GM21619 (cell line): ENCODE data around the gene AFM.
A peak's percentile ranks its signal among the peaks of the same experiment; 100 is the strongest.
"Not testable (repeated sequence)": the region's sequence is repeated elsewhere in the genome, so short reads cannot be mapped to it uniquely, and the experiment has no call there.

Source experiments
- ATAC-seq: cut with Tn5 transposase; IDR thresholded peaks from one replicate; pipeline ENCODE4 v1.9.1; 2021; ENCODE audit not compliant: unreplicated experiment

AFM gene

DNA sequence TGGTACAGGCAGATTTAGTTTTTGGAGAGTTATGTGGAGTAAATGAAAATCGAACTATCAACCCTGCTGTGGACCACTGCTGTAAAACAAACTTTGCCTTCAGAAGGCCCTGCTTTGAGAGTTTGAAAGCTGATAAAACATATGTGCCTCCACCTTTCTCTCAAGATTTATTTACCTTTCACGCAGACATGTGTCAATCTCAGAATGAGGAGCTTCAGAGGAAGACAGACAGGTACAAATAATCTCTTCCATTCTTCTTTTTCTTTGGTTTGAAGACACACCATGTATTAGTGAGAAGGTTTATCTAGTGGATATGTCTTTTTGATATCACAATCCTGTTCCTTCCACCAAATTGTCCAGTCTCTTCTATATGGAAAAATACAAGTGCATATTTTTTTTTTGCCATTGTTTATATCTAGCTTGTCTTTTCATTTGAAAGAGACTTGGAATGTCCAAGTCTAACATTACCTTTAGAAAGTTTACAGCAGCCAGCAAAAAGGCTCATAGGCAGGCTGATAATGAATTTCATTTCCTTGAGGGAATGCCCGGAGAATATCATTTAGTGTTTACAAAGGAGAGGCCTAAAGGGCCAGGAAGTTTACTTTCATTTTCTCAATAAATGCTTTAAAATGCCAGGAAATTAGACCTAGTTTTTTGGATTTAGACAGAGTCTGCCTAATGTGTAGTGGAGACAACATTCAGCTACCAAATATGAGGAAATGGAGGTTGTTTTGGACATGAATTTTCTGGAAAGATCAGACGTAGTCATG is 18.6 kb downstream of the AFM start:
- ATAC-seq: no peak

DNA sequence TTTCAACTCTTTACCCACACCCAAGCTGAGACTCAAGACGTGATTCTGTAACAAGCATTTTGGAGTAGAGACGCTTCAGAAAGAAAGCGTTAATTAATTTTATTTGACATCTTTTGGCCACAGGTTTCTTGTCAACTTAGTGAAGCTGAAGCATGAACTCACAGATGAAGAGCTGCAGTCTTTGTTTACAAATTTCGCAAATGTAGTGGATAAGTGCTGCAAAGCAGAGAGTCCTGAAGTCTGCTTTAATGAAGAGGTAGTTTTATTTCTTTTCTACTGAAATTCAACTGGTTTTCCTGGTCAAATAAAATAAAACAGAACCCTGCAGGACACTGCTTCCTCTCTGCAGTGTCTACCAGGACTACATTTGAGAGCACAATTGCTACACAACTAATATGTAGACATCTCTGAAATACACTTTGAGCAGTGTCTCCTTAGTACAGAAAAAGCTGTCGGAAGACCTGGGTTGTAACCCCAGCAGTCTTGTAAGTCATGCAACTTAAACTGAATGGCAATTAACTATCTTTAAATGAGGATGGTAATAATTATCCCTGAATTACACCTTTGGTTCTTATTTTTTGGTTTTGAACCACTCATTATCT is 20.2 kb downstream of the AFM start:
- ATAC-seq: no peak

DNA sequence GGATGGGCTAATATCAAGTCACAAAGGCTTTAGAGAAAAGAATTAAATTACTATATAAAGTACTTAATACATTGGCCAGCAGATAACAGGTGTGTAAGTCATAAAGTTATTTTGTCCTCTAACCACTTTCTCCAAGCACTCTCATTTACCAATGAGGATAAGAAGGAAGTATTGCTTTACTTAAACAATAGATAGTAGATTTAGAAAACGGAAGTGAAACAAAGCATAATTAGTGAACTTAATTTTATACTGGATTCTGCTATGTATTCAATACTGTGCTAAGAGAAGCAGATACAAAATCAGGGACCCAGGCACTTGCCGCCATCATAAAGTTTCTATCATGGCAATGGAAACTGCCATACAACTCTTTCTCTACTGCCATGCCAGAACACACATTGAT is 24.0 kb downstream of the AFM start:
- ATAC-seq: no peak

DNA sequence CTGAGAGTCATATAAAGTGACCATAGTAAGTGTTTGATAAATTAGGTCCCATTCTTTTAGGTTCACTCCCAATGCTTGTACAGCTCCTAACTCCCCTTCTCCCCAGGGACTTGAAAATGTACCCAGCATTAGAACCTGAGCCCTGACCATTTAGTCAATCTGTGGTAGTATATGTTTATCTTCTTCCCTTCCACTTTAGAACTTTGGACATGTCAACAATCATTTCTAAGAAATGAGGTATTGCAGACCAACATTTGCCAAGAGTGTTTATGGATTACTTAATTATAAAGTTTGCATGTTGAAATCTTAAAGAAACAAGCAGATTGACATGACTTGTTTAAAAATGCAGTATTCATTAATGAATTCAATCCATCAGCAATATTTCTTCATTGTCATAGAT is 26.0 kb downstream of the AFM start:
- ATAC-seq: no peak

DNA sequence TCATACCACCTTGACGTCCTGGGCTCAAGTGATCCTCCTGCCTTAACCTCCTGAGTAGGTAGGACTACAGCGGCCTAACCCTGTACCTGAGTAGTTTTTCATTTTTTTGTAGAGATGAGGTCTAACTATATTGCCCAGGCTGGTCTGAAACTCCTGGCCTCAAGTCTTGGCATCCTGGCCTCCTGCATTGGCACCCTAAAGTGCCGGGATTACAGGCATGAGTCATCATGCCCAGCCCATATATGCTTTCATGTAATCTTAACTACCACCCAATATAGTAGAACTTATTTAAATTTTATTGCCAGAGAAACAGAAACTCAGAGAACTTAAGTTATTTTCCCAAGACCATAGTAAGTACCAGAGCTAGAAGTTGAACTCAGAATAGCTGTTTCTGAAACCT is 27.1 kb downstream of the AFM start:
- ATAC-seq: no peak

DNA sequence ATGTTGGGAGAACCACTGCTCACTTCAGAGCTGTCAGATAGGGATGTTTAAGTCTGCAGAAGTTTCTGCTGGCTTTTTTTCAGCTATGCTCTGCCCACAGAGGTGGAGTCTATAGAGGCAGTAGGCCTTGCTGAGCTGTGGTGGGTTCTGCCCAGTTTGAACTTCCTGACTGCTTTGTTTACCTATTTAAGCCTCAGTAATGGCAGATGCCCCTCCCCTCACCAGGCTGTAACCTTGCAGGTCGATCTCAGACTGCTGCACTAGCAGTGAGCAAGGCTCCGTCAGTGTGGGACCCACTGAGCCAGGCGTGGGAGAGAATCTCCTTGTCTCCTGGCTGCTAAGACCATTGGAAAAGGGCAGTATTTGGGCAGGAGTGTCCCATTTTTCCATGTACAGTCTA is 36.8 kb downstream of the AFM start:
- ATAC-seq: no peak

DNA sequence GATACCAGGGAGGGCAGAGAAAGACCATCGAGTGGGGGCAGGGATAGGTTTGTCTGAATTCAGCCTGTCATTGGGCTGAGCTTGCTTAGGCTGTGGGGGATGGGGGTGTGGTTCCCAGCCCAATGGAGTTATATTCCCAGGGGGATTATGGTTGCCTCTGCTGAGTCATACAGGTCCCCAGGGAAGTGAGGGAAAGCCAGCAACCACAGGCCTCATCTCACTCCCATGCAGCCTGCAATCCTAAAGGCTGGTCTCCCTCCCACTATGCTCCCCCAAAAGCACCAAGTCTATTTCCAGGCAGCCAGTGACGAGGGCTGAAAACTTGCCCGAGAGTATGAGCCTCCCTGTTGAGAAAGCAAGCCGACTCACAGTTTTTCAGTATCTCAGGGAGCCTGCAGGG is 39.3 kb downstream of the AFM start:
- ATAC-seq: peak; percentile 53

DNA sequence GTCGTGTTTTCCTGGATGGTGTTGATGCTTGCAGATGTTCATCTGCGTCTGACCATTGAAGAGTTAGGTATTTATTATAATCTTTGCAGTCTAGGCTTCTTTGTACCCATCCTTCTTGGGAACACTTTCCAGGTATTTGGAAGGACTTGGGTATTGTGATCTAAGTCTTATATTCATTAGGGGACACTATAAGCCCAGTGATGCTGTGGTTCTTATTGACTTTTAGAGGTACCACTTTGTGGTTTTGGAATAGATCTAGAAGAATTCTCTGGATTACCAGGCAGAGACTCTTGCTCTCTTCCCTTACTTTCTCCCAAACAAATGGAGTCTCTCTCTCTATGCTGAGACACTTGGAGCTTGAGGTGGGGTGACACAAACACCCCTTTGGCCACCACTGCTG is 41.6 kb downstream of the AFM start:
- ATAC-seq: no peak

DNA sequence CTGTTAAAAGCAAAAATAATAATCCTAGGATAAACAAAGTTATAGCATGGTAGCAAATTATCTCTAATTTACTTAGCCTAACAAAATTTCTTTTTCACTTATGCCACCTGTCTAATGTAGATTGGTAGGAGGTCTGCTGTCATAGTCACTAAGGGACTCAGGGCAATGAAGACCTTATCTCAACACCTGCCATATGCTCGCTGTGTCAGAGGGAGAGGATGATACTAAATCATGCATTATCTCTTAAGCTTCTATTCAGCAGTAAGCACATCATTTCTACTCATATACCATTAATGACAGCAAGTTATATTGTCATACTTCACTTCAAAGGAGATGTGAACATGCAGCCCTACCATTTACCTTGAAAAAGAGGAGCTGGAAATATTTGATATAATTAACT is 44.1 kb downstream of the AFM start:
- no peak for ATAC-seq

DNA sequence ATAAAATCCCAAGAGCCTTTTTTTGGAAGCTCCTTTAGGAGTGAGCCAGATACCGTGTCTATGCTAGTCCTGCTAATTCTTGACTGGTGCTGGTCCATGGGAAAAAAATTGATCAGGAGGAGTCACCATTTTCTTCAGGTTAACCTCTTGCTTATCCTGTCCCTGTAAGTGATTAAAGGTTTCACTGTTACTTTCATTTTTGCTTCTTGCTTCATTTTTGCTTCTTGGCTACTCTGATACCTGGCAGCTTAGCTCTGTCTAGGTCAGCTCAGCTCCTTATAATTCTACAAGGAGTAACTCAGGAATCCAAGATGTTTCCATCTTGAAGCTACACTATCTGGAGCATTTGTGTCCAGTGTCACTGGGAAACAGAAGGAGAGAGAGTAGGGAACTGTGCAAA is 45.7 kb downstream of the AFM start:
- peak; percentile 77 for ATAC-seq

DNA sequence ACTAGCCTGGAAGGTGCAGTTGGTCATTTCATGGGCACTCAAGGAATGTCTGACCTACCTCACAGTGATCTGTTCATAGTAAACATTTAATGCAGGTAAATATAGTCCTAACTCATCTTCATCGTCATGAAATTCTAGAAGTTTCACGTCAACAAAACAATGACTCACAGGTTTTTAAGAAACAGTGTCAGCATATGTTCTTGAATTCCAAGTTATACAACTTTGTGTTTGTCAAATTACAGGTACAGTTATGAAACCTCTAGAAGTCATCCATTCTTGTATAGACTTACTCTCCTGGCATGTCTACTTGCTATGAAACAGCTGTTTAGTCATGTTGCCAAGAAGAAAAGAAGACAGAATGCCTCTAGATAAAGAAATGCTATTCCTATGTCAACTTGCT is 46.6 kb downstream of the AFM start:
- no peak for ATAC-seq

DNA sequence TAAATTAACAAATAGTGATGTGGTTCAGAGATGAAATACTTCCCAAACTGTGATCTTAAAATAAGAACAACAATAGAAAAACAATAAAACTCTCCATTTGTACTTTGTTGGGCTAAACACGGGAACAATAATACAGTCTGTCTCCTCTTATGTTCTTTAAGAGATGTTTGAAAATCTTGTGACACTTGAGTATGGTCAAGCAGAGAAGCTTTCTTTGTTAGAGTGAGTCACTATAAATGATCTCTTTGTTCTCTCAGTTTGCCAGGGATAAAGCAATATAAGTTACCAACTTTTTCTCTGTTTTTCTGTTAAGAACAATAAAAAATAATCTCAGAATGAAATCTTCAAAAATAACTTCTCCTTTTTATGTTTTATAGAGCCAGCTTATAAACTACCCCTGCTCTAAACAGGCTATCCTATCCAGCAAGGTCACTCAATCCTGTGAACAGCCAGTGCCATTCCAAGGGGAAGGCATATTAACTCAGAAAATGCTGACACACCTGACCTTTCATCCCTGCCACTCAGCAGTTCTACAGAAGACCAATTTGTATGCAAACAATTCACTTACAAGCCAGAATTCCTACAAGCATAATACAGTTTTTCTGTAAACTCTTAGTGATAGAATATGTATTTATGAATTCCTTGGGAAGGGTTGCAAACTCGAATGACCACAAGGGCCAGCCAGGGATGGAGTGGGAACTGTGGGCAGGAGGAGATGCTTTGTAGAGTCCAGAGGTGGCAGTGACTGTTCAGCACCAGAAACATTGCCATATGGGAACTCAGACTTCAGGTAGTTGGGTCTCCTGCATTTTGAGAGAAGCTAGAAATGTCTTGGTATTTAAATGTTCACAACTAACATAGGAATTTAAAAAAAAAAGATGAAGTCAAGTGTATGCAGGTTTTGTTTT is 52.2 kb downstream of the AFM start:
- ATAC-seq: no peak

DNA sequence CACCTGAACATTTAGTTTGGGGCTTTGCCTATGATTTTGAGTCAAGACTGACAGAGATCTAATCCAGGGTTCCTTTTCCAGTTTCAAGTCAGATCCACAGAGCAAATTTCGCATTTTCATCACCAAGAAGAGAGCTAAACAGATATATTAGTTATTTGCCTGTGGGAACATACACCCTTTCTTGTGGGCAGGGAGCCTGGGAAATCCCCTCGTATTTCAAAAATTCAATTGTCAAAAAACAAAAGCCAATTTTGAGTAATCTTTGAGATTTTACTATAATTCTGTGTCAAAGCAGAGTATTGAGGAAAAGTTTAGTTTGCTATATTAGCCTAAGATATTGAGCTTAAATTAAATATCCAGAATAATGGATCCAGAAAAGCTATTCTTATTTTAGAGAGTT is 56.6 kb downstream of the AFM start:
- ATAC-seq: no peak

DNA sequence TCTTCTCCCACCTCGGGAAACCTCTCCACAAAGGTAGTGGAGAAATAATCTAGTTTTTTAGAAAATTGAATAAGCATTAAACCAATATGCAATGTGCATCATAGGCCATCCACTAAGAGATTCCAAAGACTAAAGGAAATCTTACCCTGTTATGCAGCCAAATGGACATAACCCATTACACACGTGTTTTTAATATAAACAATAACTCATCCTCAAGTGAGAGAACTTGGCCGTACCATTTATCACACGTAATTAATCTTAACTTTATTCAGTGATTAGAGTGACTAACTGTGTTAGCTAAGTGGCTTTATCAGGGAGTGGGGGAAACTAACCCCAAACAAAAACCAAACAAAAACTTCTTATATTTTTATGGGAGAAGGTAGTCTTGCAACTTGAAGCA is 57.8 kb downstream of the AFM start:
- no peak for ATAC-seq

DNA sequence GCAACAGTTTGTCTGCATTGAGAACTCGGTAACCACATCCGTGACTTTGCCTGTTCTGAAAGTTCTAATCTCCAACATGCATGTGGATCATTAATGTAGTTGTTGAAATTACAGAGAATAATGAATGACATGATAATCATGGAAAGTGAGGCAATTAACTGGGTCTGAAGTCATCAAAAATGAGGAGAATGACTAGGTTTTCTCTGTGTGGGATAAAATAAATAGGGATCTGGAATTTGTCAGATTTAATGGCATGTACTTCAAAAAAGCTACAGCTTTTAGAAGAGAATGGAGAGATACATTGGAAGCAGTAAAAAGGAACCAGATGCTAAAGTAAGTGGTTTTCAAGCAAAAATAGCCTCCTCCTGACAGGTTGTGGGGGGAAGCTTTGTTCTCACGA is 59.3 kb downstream of the AFM start:
- ATAC-seq: no peak

DNA sequence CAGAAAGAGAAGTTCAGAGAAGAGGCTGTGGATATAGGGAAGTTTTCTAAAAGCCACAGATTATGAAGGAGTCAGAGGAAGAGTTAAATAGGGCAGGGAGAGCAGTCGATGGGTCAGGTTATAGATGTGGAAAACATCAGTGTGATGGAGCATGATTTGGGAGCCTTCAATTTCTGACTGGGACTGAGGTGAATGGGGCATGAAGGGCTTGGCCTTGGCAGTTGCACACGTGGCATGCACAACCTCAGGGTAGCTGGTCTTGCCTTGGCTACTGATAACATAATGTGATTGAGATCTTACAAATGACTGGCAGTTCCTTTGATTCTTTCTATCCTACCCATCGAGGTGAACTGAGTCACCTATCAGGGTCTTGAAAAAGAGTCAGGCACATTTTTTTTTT is 59.7 kb downstream of the AFM start:
- ATAC-seq: no peak

DNA sequence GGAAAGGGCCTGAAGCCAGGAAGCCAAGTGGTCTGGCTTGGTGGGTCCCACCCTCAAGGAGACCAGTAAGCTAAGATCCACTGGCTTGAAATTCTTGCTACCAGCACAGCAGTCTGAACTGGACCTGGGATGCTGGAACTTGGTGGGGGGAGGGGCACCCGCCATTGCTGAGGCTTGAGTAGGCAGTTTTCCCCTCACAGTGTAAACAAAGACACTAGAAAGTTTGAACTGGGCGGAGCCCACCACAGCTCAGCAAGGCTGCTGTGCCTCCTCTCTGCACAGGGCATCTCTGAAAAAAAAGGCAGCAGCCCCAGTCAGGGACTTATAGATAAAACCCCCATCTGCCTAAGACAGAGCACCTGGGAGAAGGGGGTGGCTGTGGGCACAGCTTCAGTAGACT is 63.1 kb downstream of the AFM start:
- no peak for ATAC-seq

DNA sequence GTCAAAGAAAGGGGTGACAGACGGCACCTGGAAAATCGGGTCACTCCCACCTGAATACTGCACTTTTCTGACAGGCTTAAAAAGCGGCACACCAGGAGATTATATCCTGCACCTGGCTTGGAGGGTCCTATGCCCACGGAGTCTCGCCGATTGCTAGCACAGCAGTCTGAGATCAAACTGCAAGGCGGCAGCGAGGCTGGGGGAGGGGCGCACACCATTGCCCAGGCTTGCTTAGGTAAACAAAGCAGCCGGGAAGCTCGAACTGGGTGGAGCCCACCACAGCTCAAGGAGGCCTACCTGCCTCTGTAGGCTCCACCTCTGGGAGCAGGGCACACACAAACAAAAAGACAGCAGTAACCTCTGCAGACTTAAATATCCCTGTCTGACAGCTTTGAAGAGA is 69.3 kb downstream of the AFM start:
- not testable (repeated sequence) for ATAC-seq
